A549 treated with RU486 at 1 μM for 4 hours (cell line): ENCODE data around the gene ZNF615. TPM values are rescaled to one million over a fixed set of nuclear protein-coding genes. Genes with fewer than 3 reads are reported as not detected.

Experiments used
- total RNA-seq: library from RNA; stranded (reverse); fragments of 200-300 nt; extraction: Qiagen RNA extraction; gene quantifications from 5 replicates; pipeline ENCODE4 v1.2.3, GENCODE V29; 2022; ENCODE audit warnings: low read depth

ZNF615 gene
- total RNA-seq, result 2.1 to 5.3 TPM (median 3.3 TPM) in 5 replicates

DNA sequence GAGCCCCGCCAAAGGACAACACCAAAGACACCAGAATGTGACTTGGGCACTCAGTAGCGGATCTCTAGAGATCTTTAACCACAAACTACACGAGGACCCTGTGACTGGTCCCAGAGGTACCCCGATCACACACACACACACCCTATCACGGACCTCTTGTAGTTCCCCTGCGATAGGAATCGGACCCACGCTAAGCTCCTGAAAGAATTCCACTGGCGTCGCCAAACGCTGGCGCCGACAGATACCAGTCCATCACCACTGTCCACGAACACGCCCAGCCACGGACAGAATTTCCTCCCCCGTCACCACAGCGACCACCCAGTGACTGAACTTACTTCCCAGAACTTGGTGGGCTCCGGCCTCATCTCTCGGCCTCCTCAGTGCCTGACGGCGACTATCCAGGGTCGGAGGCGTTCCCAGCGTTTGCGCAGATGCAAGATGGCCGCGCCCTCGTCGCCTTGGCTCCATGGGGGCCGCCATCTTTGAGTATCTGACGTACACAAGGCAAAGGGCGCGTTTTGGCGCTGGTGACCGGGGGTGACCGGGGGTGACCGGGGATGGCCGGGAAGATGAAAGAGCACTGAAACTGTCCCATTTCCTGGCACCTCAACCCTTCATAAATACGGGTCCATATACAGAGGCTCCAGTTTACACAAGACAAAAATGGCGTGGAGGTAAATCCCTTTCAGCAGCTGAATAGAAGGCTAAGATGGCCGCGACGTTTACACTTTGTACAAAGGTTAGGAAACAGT lies at the start of gene ZNF615:
TSS of gene ZNF615 (minus strand) at position 406 of the 752 bp plus-strand sequence. CDS start 4,500 bp downstream, outside the sequence.

DNA sequence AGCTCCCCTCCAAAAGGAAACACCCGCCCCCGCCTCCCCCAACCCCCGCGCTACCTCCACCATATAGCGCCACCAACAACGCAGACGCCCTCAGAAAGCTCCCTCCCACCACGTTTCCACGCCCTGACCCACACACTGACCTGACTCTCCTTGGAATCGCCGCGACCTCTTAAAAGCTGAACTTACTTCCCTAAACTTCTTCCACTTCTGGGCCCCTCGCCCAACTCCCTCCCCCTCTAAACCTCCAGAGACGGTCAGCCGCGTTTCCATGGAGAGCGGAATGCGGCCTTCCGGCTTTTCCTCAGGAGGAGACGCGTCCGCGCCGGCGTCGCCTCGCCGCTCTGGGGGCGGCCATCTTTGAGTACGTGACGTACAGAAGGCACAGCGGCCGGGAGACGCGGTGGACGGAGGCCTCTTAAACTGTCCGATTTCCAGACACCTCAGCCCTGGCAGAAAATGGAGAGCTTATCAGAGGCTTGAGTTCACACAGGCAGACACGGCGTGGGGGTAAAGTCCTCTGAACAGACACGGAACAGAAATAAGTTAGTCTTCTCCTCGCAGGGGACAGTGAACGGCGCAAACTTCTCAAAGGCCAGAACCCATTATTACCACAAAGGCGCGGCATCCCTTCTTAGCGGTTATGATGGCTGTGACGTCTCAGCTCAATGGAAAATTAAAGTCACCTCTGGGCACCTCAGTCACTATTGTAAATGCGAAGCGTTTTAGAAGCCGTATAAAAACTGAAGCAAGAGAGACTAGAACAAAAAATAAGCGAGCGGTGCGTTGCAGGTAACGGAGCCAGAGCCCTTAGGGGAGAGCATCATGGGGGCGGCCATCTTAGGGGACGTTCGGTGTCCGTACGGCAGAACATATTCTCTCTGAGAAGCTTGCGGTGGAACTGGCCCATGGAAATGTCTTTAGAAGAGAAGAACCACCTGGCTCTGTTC lies 40.8 kb upstream of the ZNF615 start, which contains the start of gene ZNF432:
TSS of gene ZNF432 (minus strand) at position 284 of the 947 bp plus-strand sequence. CDS start 1,970 bp downstream, outside the sequence.

DNA sequence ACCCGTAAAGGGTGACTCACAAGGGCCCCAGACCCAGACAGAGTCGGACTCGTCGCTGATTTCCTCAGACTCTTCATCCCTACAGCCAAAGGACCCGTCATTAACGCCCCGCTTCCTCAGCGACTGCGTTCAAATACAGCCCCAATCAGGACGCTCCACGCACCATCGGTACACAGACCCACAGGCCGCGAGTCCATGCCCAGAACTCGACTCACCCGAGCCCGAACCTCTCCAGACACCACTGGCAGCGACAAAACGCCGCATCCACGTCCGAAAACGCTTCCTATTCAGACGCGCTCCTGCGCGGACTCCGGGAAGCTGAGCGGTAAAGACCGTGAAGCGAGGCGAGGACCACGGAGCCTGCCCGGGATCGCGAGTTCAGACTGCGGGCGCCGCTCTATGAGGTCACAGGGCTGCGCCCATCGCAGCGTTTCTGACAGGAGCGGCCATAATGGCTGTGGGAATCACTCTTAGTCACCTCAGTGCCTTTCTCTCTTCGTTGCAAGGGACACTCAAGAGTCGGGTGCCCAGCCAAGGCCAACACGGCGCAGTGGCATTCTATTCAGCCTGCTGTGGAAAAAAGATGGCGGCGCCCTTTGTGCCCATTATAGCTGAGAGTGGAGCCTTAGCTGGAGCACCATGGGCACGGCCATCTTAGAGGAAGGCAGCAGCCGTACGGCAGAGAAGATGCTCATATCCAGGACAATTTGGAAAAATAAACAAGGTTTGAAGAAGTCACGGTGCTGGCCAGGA lies 20.2 kb upstream of the ZNF615 start, which contains the start of gene ZNF614:
TSS of gene ZNF614 (minus strand) at position 353 of the 753 bp plus-strand sequence. CDS start 2,634 bp downstream, outside the sequence.

DNA sequence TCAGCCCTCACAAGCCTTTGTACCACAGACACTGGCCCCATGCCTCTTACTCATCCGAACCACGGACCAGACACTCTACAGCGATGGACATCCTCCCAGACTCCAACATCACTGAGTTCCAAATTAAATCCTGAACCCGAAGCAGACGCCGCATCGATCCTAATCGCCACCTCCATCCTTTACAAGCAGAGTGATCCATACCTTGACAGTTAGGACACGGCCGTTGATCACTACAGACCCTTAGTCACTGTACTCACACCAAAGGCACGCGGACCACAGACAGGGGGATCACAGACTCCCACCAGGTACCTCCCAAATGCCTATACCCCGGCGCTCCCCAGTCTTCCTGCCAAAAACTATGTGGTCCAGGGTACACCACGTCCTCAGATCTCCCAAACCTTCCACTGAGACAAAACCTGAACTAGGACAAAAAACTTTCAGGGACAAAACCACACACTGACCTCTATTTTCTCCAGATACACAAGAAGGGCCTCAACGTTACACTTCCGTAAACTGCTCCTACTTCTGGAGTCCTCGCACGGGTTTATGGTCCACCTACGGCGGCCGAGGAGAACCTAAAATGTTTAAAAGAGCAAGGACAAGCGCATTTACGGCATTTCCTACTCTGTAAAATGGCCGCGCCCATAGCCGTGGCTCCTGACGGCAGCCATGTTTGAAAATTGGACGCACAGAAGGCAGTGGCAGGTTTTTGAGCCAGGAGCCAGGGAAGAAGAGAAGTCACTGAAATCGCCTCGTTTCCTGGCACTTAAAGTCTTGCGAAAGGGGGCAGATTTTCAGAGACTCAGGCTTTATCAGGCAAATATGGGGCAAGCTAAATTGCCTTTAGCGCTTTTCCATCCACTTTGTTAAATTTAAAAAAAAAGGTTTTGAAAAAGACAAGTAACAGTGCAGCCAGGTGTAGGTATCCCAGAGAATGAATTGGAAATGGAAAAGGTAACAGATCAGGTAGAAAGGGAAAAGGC lies 21.4 kb downstream of the ZNF615 start, which contains the start of gene ZNF350:
TSS of gene ZNF350 (minus strand) at position 532 of the 983 bp plus-strand sequence. CDS start 12,480 bp downstream, outside the sequence.

Other genes with a start within 250 kb of the ZNF615 start
- not detected in 5 replicates for gene FPR2, start 247.0 kb downstream of the ZNF615 start, total RNA-seq
- gene FPR3, start 213.1 kb downstream of the ZNF615 start, total RNA-seq, result not detected in 5 replicates
- gene ZNF577, start 120.3 kb downstream of the ZNF615 start, total RNA-seq, result 0.05 to 0.10 TPM in 2 of 5 replicates, not detected in the others
- 0.11 to 0.26 TPM (median 0.17 TPM) in 5 replicates for gene ZNF649, start 103.2 kb downstream of the ZNF615 start, total RNA-seq
- 0.67 to 1.2 TPM (median 0.91 TPM) in 5 replicates for gene ZNF613, start 80.7 kb downstream of the ZNF615 start, total RNA-seq
- gene ZNF350, start 21.4 kb downstream of the ZNF615 start, total RNA-seq, result 3.9 to 6.2 TPM (median 5.1 TPM) in 5 replicates
- gene ZNF614, start 20.2 kb upstream of the ZNF615 start, total RNA-seq, result 1.9 to 3.5 TPM (median 3.1 TPM) in 5 replicates
- 0.84 to 1.9 TPM (median 1.8 TPM) in 5 replicates for gene ZNF432, start 40.6 kb upstream of the ZNF615 start, total RNA-seq
- gene ZNF841, start 87.6 kb upstream of the ZNF615 start, total RNA-seq, result 1.5 to 2.0 TPM (median 1.8 TPM) in 5 replicates
- gene ZNF616, start 131.7 kb upstream of the ZNF615 start, total RNA-seq, result 0.45 to 1.2 TPM (median 0.82 TPM) in 5 replicates
- gene ZNF836, start 163.4 kb upstream of the ZNF615 start, total RNA-seq, result 0.26 to 1.1 TPM (median 0.93 TPM) in 5 replicates
- gene PPP2R1A, start 181.8 kb upstream of the ZNF615 start, total RNA-seq, result 184 to 327 TPM (median 302 TPM) in 5 replicates